HG03066 (cell line): Measurements from ENCODE around the gene SLC30A3.

Experiments
- ATAC-seq: cut with Tn5 transposase; IDR thresholded peaks from one replicate; pipeline ENCODE4 v1.9.1; 2021; ENCODE audit warnings: low read depth; ENCODE audit not compliant: unreplicated experiment

The SLC30A3 gene

DNA sequence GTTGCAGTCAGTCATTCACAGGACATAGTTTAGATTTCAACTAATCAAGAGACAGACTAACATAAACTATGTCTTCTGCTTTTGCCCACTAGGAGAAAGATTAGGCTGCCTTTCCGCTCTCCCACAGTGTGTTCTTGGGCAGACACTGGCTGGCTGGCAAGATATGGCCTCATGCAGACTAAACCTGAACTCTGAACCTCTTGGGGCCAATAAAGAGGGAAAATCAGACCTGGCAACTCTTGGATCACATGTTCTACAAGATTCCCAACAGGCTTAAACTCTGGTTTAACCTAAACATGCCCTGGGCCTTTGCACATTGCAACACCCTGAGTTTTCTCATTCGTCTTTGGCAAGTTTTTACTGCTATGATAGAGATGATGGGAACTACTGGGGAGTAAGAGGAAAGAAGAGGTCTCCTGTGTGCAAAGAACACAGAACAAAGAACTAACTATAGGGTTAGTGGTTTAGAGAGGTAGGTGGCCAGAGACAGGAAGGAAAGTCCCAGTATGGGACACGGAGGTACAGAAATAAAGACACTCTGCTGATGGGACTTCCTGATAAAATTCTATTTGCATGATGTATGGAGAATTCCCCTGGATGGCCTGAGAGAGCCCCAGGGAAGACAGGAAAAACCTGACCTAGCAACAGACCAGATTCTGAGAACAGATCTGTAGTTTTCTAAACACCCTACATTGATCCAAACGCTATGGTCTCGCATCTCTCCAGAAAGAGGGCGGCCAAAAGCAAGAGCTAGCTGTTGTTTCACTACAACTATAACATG lies 53.0 kb downstream of the SLC30A3 start:
- no peak for ATAC-seq

DNA sequence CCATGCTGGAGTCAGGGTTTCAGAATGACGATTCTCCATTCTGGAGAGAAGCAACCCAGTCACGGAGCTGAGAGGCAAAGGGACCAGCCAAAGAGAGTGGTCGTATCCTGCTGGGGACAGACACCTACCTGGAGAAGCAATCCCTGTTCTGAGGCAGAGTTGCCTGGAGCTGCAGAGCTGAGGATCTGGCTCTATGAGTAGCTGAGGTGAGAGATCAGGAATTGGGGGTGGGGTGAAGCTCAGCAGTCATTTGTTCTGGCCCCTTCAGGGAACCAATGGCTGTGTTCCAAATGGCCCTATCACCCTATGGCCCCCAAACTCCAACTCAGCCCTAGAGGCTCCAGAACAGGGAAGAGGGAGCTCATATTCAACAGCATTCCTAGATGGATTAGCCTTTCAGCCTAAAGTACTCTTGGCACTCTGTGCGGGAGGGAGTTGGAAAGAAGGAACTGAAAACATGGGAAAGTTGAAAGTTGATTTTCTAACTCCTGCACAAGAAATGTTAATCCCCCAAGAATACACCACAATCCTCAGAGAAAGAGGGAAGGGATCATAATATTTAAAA lies 54.3 kb downstream of the SLC30A3 start:
- no peak for ATAC-seq

DNA sequence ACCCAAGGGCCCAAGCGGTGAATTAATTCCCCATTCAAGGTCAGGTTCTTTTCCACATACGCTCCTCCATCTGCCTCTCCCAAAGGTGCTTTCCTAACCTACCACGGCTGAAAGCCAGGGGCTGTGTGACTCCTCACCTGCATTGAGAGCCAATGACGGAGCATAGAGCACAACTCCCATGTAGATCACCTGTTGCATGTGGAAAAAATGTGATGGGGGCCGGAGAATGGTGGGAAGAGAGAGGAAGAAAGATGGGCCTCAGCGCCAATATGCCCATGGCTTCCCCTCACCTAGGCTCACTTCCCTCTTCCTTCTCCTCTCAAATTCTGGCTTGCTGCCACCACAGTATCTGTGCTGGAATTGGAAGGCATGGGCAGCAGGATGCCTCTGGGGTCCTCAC lies 56.5 kb downstream of the SLC30A3 start:
- no peak for ATAC-seq

DNA sequence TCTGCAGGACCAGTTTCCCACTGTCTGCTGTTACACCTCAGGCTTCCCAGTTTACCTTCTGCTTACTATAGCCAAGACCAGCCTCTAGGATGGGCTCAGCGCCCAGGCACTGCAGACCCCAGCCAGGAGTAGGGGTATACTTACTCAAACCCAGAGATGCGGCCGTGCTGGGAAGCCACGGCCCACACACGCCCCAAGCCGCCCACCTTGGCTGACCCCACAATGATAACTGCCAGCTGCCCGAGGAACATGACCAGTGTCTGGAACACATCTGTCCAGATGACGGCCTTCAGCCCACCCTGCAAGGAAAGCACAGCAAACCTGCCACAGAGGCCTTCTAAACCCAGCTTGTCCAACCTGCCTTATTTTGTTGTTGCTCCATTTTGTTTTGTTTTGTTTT lies 57.6 kb downstream of the SLC30A3 start:
- no peak for ATAC-seq

DNA sequence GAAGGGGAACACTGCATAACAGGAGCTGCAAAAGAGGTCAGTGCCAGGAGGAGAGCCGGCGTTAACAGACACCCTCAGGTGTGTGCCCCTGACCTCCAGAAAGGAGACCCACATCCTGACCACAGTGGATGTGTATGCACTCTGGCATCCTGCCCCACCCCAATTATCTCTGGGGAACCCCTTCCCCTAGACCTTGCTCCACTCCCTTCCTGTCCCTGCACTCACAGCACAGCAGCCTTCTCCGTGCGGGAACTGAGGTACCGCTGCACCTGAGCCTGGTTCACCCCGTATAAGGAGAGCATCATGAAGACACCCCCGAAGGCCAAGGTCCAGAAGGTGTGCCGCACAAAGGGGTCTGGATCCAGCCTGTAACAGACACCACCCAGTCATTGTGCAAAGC lies 58.3 kb downstream of the SLC30A3 start:
- ATAC-seq, result no peak

DNA sequence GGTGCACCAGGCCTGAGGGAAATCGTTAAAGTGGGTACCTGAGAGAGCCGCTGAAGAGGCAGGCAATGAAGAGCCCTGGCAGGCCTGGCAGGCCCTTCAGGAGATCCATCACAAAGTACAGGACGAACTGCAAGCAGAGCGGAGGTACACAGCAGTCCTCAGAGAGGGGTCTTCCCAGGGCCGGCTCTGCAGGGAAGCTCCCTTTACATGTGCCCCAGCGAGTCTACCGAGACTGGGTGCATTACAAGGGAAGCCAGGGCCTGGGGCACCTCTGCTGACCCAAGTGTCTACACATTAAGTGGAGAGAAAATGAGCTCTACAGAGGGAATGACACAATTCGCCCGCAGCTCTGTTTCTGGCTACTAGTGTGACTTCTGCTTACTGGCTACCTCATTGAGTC lies 59.1 kb downstream of the SLC30A3 start:
- no peak for ATAC-seq
